ENCODE measurements around the gene SLC12A9.

SLC12A9 gene

DNA sequence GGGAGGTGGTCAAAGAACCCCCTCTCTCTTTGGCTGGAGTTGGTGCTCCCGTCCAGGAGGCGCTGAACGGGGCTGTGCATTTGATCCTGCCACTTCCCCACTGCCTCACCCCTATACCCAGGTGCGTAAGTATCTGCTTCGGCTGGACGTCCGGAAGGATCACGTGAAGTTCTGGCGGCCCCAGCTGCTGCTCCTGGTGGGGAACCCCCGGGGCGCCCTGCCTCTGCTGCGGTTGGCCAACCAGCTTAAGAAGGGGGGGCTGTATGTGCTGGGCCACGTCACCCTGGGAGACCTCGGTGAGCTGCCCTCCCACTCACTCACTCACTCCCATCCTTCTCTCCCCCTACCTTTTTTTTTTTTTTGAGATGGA lies 9.1 kb downstream of the SLC12A9 start:
- DNase-seq (ENCODE audit: low read depth), result no peak

DNA sequence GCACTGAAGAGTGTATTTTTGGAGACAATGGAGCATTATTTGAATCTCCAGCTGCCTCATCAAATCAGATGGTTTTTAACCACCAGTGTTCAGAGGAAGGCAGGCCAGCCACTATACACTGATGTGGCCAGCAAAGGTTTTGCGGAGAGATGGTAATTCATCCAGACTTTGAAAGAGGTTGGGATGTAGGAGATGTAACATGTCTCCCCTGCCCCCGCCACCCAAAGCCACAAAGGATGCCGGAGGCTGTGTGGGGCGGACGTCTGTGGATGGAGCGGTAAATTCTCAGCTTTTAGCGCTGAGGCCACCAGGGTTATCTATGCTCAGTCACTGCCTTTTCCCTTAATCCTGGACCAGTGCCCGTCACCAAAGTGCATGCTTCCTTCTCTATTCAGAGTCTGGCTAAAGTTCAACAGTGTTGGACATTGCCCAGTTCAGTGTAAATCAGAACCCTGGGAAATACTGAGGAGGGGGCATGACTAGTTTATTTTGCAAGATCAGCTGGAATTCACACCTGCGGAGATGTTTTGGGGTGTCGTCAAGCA lies 11.0 kb downstream of the SLC12A9 start:
- no peak for DNase-seq (ENCODE audit: low read depth)

GRCh38 chr7:100864263-100864845 lies 11.8 kb downstream of the SLC12A9 start:
- DNase-seq (ENCODE audit: low read depth), result no peak

GRCh38 chr7:100865372-100865911 lies 12.9 kb downstream of the SLC12A9 start:
- peak; percentile 48 for DNase-seq (ENCODE audit: low read depth)

- DNase-seq (ENCODE audit: low read depth), result peak; percentile 30
These were observed 13.6 kb downstream of the SLC12A9 start for GRCh38 chr7:100865938-100866728.

- DNase-seq (ENCODE audit: low read depth), result no peak
These were observed 14.2 kb downstream of the SLC12A9 start for GRCh38 chr7:100866729-100867039.

GRCh38 chr7:100867040-100867775 lies 14.7 kb downstream of the SLC12A9 start, which contains the start of gene TRIP6:
TRIP6 (plus strand) TSS chr7:100867387; CDS start chr7:100867498, 111 bp downstream.
- peak; percentile 92 for DNase-seq (ENCODE audit: low read depth)

- DNase-seq (ENCODE audit: low read depth), result peak; percentile 36
These were observed 15.4 kb downstream of the SLC12A9 start for GRCh38 chr7:100867776-100868485.

- DNase-seq (ENCODE audit: low read depth), result no peak
These were observed 21.2 kb downstream of the SLC12A9 start for GRCh38 chr7:100873599-100874299.

DNA sequence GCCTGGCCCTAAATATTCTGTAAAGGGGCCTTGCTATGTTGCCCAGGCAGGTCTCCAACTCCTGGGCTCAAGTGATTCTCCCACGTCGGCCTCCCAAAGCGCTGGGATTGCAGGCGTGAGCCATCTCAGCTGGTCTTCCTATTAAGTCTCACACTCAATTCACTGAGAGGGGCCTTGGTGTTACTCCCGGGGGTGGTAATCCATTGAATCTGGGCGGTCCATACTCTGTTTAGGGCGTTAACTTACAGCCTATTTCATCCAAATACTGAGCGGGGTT lies 21.7 kb downstream of the SLC12A9 start:
- DNase-seq (ENCODE audit: low read depth), result no peak

- peak; percentile 98 for DNase-seq (ENCODE audit: low read depth)
These were observed 22.3 kb downstream of the SLC12A9 start, which contains the start of gene SRRT for GRCh38 chr7:100874577-100875355. SRRT (plus strand) TSS chr7:100875103; CDS start chr7:100875591, 488 bp downstream.

DNA sequence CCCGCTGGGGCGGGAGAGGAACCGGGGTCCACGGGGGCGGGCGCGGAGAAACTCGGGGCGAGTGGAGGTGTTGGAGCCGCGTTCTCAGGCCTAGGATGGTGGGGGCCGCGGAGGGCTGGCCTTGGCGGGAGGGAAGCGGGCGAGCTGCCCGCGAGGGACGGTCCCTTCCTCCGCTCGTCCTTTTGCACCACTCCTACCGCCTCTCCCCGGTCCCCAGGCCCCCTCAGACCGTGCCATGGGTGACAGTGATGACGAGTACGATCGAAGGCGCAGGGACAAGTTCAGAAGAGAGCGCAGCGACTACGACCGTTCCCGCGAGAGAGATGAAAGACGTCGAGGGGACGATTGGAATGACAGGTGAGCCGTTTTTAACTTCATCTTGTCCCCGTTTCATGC lies 22.8 kb downstream of the SLC12A9 start:
- DNase-seq (ENCODE audit: low read depth), result peak; percentile 51

DNA sequence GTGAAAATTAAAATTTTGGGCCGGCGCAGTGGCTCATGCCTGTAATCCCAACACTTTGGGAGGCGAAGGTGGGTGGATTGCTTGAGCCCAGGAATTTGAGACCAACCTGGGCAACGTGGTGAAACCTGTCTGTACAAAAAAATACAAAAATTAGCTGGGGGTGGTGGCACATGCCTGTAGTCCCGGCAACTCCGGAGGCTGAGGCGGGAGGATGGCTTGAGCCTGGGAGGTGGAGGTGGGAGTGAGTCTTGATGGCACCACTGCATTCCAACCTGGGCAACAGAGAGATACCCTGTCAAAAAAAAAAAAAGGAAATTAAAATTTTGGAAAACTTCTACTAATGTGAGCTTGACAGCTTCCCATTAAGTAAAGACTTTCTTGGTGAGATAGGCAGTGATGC lies 25.5 kb downstream of the SLC12A9 start:
- no peak for DNase-seq (ENCODE audit: low read depth)

- DNase-seq (ENCODE audit: low read depth), result no peak
These were observed 26.2 kb downstream of the SLC12A9 start for GRCh38 chr7:100878685-100879084.

GRCh38 chr7:100879685-100880261 lies 27.3 kb downstream of the SLC12A9 start:
- no peak for DNase-seq (ENCODE audit: low read depth)

DNA sequence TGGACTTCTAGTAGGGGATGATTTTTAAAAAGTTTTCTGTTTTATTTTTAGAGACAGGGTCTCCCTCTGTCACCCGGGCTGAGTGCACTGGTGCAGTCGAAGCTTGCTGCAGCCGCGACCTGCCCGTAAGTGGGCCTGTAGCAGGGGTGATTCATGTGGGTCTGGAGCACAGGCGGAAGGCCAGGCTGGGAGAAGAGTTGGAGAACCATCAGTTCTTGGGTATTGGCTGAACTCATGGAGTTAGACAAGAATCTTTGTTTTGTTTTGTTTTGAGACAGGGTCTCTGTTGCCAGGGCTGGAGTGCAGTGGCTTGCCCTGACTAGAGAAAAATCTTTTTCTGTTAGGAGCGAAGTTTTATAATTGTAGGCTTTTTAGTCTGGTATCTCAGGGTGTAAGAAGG lies 28.1 kb downstream of the SLC12A9 start:
- no peak for DNase-seq (ENCODE audit: low read depth)

DNA sequence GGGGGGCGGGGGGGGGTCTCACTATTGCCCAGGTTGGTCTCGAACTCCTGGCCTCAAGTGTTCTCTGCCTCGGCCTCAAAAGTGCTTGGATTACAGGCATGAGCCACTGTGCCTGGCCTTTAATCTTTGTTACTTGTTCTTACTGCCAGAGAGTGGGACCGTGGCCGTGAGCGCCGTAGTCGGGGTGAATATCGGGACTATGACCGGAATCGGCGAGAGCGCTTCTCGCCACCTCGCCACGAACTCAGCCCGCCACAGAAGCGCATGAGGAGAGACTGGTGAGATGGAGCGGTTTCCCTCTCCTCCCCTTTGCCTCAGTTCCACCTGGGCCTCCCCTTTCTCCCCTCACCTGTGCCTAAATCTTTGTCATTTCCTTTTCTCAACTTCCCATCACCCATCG lies 28.6 kb downstream of the SLC12A9 start:
- DNase-seq (ENCODE audit: low read depth), result no peak

DNA sequence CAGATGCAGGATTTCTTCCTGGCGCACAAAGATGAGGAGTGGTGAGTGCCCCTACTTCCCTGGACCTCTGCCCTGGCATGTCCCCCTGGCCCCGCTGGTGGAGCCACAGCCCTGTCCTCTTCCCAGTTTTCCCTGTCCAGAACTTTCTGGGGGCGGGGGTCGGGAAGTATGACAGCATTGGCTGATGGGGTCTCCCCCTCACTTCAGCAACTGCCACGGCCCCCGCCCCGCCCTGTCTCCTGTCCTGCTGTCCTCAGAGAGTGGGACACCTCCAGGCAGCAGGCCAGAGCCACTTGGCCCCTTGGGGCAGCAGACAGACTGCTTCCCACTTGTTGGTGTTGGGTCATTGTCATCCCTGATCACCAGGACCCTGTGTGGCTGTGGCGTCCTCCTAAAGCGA lies 29.7 kb downstream of the SLC12A9 start:
- no peak for DNase-seq (ENCODE audit: low read depth)

DNA sequence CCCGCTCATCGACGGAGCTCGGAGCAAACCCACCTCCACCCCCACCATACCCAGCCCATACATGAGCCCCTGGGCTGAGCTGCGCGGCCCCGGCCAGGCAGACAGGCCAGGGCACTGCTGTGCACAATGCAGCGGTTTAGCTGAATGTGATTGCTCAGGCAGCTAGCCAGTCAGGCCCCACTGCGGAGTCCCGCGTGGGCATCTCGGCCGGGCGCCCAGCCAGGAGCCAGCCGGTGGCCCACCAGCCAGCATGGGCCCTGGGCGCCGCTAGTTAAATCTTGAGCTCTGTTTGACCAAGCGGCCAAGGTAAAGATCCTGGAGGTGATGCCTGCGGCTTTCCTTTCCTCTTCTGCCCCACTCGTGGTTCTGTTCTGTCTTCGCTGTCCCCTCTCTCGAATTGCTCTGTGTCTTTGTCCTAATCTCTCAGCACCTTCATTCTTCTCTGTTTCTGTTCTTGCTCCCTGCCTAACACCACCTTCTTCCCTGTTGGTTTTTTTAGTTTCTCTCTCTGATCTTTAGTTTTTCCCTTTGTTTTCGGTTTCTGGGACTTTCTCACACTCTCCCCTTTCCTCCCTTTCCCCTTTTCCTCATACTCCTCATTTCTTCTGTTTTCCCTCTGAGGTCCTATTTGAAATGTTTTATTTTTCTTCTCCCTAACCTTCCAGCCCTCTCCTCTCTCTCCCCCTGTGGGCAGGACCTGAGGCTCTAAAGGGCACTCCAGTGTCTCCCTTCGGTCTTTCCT lies 30.4 kb downstream of the SLC12A9 start:
- no peak for DNase-seq (ENCODE audit: low read depth)

Data from ELR (cell line).